GM23248 (cell line): ENCODE data around the gene RPP25.

Experiments used
- EZH2 ChIP-seq: fragments of 200-600 bp; sonication (generic); IDR thresholded peaks from 2 replicates; pipeline ENCODE4 v1.6.1; 2018; ENCODE audit warnings: antibody characterized with exemption, mild to moderate bottlenecking; ENCODE audit not compliant: insufficient read depth, poor library complexity, severe bottlenecking
- EZH2phosphoT487 ChIP-seq: fragments of 200-600 bp; sonication (generic); IDR thresholded peaks from 2 replicates; pipeline ENCODE4 v1.6.1; 2018; ENCODE audit warnings: antibody characterized with exemption, moderate library complexity, mild to moderate bottlenecking, low read depth; ENCODE audit not compliant: insufficient read depth

GRCh38 chr15:74964794-74965193, 8.2 kb upstream of the RPP25 start:
- no peak for TF ChIP-seq EZH2phosphoT487
- TF ChIP-seq EZH2 = no peak
